Measurements from ENCODE around the gene EIF5AL1.
A peak's percentile ranks its signal among the peaks of the same experiment; 100 is the strongest.
"Not testable (repeated sequence)": the region's sequence is repeated elsewhere in the genome, so short reads cannot be mapped to it uniquely, and the experiment has no call there.

The EIF5AL1 gene

GRCh38 chr10:79511891-79512583 lies at the start of gene EIF5AL1:
EIF5AL1 (plus strand) TSS chr10:79512533; CDS start chr10:79512650, 117 bp downstream.
- DNase-seq, result not testable (repeated sequence)

- DNase-seq, result no peak
Measured at GRCh38 chr10:79463578-79464496, 48.5 kb upstream of the EIF5AL1 start.

GRCh38 chr10:79465341-79465740 lies 47.0 kb upstream of the EIF5AL1 start:
- DNase-seq, result no peak

- no peak for DNase-seq
Measured at GRCh38 chr10:79468015-79468560, 44.2 kb upstream of the EIF5AL1 start.

GRCh38 chr10:79468841-79469585 lies 43.3 kb upstream of the EIF5AL1 start:
- DNase-seq, result no peak

- no peak for DNase-seq
Measured at GRCh38 chr10:79470096-79470495, 42.2 kb upstream of the EIF5AL1 start.

GRCh38 chr10:79471776-79472175 lies 40.6 kb upstream of the EIF5AL1 start:
- no peak for DNase-seq

- DNase-seq, result no peak
Measured at GRCh38 chr10:79472449-79472848, 39.9 kb upstream of the EIF5AL1 start.

- DNase-seq, result no peak
Measured at GRCh38 chr10:79472951-79473350, 39.4 kb upstream of the EIF5AL1 start.

- DNase-seq, result no peak
Measured at GRCh38 chr10:79473496-79474095, 38.7 kb upstream of the EIF5AL1 start.

GRCh38 chr10:79475119-79475653 lies 37.1 kb upstream of the EIF5AL1 start:
- no peak for DNase-seq

GRCh38 chr10:79475877-79476276 lies 36.5 kb upstream of the EIF5AL1 start:
- peak; percentile 52 for DNase-seq

- no peak for DNase-seq
Measured at GRCh38 chr10:79476645-79477044, 35.7 kb upstream of the EIF5AL1 start.

GRCh38 chr10:79477456-79477855 lies 34.9 kb upstream of the EIF5AL1 start:
- no peak for DNase-seq

GRCh38 chr10:79479283-79479909 lies 32.9 kb upstream of the EIF5AL1 start:
- DNase-seq, result no peak

- no peak for DNase-seq
Measured at GRCh38 chr10:79482304-79482703, 30.0 kb upstream of the EIF5AL1 start.

- no peak for DNase-seq
Measured at GRCh38 chr10:79482741-79483140, 29.6 kb upstream of the EIF5AL1 start.

- no peak for DNase-seq
Measured at GRCh38 chr10:79483299-79483698, 29.0 kb upstream of the EIF5AL1 start.

- DNase-seq, result no peak
Measured at GRCh38 chr10:79483948-79484347, 28.4 kb upstream of the EIF5AL1 start.

- DNase-seq, result no peak
Measured at GRCh38 chr10:79484476-79484875, 27.9 kb upstream of the EIF5AL1 start.

- peak; percentile 28 for DNase-seq
Measured at GRCh38 chr10:79487296-79488194, 24.8 kb upstream of the EIF5AL1 start.

All from NCI-H526 treated with DMSO at 0.1 percent for 48 hours (cell line).